SK-N-SH treated with all-trans-retinoic acid at 6 μM for 48 hours (cell line): Measurements from ENCODE around the gene GPX2.

Source experiments
- ATAC-seq: fragments of 200-7000 bp; cut with Tn5 transposase; 3 replicates; pipeline ENCODE4 v1.9.1; 2020; ENCODE audit warnings: mild to moderate bottlenecking, moderate library complexity
- ARNTL ChIP-seq: fragments of 450-650 bp; formaldehyde crosslinking; IDR thresholded peaks from 2 replicates; pipeline ENCODE4 v1.5.0; 2020; ENCODE audit warnings: low read depth, mild to moderate bottlenecking, moderate library complexity, borderline replicate concordance
- CREB5 ChIP-seq: fragments of 250-450 bp; sonication (Bioruptor Pico); IDR thresholded peaks from 2 replicates; pipeline ENCODE4 v1.5.1; 2020; ENCODE audit warnings: low read depth, mild to moderate bottlenecking, moderate library complexity
- CSDC2 ChIP-seq: fragments of 250-450 bp; sonication (Bioruptor Pico); IDR thresholded peaks from 2 replicates; pipeline ENCODE4 v1.5.0; 2020; ENCODE audit warnings: mild to moderate bottlenecking, moderate library complexity
- ESRRG ChIP-seq: fragments of 250-450 bp; sonication (Bioruptor Pico); IDR thresholded peaks from 2 replicates; pipeline ENCODE4 v1.6.1; 2021; ENCODE audit warnings: mild to moderate bottlenecking
- GLIS3 ChIP-seq: fragments of 250-450 bp; sonication (Bioruptor Pico); IDR thresholded peaks from 2 replicates; pipeline ENCODE4 v1.5.0; 2020; ENCODE audit warnings: mild to moderate bottlenecking, moderate library complexity
- ISL1 ChIP-seq: fragments of 250-450 bp; sonication (Bioruptor Pico); IDR thresholded peaks from 2 replicates; pipeline ENCODE4 v2.1.2; 2022; ENCODE audit warnings: mild to moderate bottlenecking, moderate library complexity
- OSR1 ChIP-seq: fragments of 250-450 bp; sonication (Bioruptor Pico); IDR thresholded peaks from 2 replicates; pipeline ENCODE4 v1.8.0; 2022; ENCODE audit warnings: moderate library complexity, mild to moderate bottlenecking, inconsistent platforms
- PATZ1 ChIP-seq: fragments of 250-450 bp; sonication (Bioruptor Pico); IDR thresholded peaks from 2 replicates; pipeline ENCODE4 v1.8.0; 2020; ENCODE audit warnings: mild to moderate bottlenecking, moderate library complexity, borderline replicate concordance
- POU6F1 ChIP-seq: fragments of 250-450 bp; sonication (Bioruptor Pico); IDR thresholded peaks from 2 replicates; pipeline ENCODE4 v1.8.0; 2021; ENCODE audit warnings: low read depth, mild to moderate bottlenecking, moderate library complexity, borderline replicate concordance
- PPARA ChIP-seq: fragments of 250-450 bp; sonication (Bioruptor Pico); IDR thresholded peaks from 2 replicates; pipeline ENCODE4 v1.5.0; 2020; ENCODE audit warnings: mild to moderate bottlenecking, borderline replicate concordance
- RARB ChIP-seq: fragments of 250-450 bp; sonication (Bioruptor Pico); IDR thresholded peaks from 2 replicates; pipeline ENCODE4 v1.8.0; 2021; ENCODE audit warnings: mild to moderate bottlenecking, moderate library complexity
- TOX ChIP-seq: fragments of 250-450 bp; sonication (Bioruptor Pico); IDR thresholded peaks from 2 replicates; pipeline ENCODE4 v1.8.0; 2021; ENCODE audit warnings: mild to moderate bottlenecking, moderate library complexity, borderline replicate concordance
- ZFP3 ChIP-seq: fragments of 250-450 bp; sonication (Bioruptor Pico); IDR thresholded peaks from 2 replicates; pipeline ENCODE4 v1.5.0; 2020; ENCODE audit warnings: mild to moderate bottlenecking, moderate library complexity
- ZFP30 ChIP-seq: fragments of 450-650 bp; formaldehyde crosslinking; IDR thresholded peaks from 2 replicates; pipeline ENCODE4 v1.5.0; 2022; ENCODE audit warnings: mild to moderate bottlenecking, moderate library complexity
- ZNF565 ChIP-seq: fragments of 450-650 bp; formaldehyde crosslinking; conservative IDR thresholded peaks from 2 replicates; pipeline ENCODE4 v1.5.0; 2020; ENCODE audit warnings: low read depth, mild to moderate bottlenecking, moderate library complexity
- ZNF70 ChIP-seq: fragments of 450-650 bp; formaldehyde crosslinking; IDR thresholded peaks from 2 replicates; pipeline ENCODE4 v1.5.0; 2020; ENCODE audit warnings: mild to moderate bottlenecking, moderate library complexity
- TF ChIP-seq, protein P1 (sequence below): fragments of 250-450 bp; sonication (Bioruptor Pico); IDR thresholded peaks from 2 replicates; pipeline ENCODE4 v1.5.0; 2020; ENCODE audit warnings: mild to moderate bottlenecking, moderate library complexity

Gene GPX2

GRCh38 chr14:64951724-64952123, 9.2 kb upstream of the GPX2 start (continued):
- TF ChIP-seq PATZ1 (CRISPR knock-in tag): no peak

DNA sequence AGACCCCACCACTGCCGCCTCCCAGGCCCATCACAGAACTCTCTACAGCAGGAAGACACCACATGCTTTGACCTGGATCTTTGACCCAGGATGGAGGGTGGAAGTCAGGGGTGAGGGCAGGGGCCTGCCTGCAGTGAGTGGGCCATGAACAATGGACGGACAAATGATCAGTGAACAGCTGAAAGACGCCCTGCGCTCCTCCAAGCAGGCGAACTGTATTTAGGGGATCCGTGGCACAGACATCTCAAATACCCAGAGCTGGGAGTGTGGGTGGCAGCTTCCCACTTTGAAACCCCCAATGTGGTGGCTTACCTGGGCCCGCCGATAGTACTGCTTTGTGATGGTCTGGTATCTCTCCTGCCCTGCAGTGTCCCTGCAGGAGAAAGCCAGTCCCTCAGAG, 8.7 kb upstream of the GPX2 start:
- TF ChIP-seq ZFP30 (CRISPR knock-in tag): no peak
- no peak for TF ChIP-seq ZFP3
- TF ChIP-seq TOX (CRISPR knock-in tag): no peak
- TF ChIP-seq, protein P1, sequence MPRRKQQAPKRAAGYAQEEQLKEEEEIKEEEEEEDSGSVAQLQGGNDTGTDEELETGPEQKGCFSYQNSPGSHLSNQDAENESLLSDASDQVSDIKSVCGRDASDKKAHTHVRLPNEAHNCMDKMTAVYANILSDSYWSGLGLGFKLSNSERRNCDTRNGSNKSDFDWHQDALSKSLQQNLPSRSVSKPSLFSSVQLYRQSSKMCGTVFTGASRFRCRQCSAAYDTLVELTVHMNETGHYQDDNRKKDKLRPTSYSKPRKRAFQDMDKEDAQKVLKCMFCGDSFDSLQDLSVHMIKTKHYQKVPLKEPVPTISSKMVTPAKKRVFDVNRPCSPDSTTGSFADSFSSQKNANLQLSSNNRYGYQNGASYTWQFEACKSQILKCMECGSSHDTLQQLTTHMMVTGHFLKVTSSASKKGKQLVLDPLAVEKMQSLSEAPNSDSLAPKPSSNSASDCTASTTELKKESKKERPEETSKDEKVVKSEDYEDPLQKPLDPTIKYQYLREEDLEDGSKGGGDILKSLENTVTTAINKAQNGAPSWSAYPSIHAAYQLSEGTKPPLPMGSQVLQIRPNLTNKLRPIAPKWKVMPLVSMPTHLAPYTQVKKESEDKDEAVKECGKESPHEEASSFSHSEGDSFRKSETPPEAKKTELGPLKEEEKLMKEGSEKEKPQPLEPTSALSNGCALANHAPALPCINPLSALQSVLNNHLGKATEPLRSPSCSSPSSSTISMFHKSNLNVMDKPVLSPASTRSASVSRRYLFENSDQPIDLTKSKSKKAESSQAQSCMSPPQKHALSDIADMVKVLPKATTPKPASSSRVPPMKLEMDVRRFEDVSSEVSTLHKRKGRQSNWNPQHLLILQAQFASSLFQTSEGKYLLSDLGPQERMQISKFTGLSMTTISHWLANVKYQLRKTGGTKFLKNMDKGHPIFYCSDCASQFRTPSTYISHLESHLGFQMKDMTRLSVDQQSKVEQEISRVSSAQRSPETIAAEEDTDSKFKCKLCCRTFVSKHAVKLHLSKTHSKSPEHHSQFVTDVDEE (CRISPR knock-in tag): no peak
- TF ChIP-seq CREB5 (CRISPR knock-in tag): no peak
- TF ChIP-seq ESRRG (CRISPR knock-in tag): no peak
- TF ChIP-seq ARNTL: no peak
- ATAC-seq: no peak

DNA sequence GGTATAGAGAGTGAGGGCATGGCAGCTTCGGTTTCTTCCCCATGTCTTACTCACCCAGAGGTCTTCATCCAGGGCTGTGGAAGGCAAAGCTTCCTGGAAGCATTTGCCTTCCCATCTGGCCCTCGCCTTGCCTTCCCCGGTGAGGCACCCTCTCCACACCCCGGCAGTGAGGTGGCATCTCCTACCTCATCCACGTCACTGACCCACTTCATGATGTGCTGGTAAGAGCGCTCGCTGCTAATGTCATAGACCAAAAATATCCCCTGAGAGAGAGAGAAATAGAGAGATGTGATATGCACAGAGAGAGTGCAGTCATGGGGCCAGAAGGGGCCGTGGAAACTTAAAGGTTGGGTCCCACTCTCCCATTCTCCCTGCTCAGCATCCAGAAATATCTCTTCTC, 8.3 kb upstream of the GPX2 start:
- no peak for TF ChIP-seq CSDC2 (CRISPR knock-in tag)
- TF ChIP-seq ZNF565 (CRISPR knock-in tag): no peak
- TF ChIP-seq, protein P1 (CRISPR knock-in tag): no peak
- TF ChIP-seq ZFP30 (CRISPR knock-in tag): no peak
- TF ChIP-seq ISL1 (CRISPR knock-in tag): no peak
- no peak for TF ChIP-seq GLIS3 (CRISPR knock-in tag)
- TF ChIP-seq PPARA (CRISPR knock-in tag): no peak
- no peak for TF ChIP-seq ZNF70 (CRISPR knock-in tag)
- TF ChIP-seq RARB (CRISPR knock-in tag): no peak
- TF ChIP-seq OSR1: no peak
- no peak for ATAC-seq

- TF ChIP-seq, protein P1 (CRISPR knock-in tag): no peak
- no peak for TF ChIP-seq POU6F1 (CRISPR knock-in tag)
- TF ChIP-seq OSR1: no peak
- no peak for TF ChIP-seq ESRRG (CRISPR knock-in tag)
- no peak for TF ChIP-seq ZNF565 (CRISPR knock-in tag)
- TF ChIP-seq ISL1 (CRISPR knock-in tag): no peak
- no peak for TF ChIP-seq PPARA (CRISPR knock-in tag)
- no peak for TF ChIP-seq CSDC2 (CRISPR knock-in tag)
- ATAC-seq: no peak
These were observed 6.2 kb upstream of the GPX2 start for GRCh38 chr14:64948612-64949210.
